ENCODE data around the gene TAOK1.

DNA sequence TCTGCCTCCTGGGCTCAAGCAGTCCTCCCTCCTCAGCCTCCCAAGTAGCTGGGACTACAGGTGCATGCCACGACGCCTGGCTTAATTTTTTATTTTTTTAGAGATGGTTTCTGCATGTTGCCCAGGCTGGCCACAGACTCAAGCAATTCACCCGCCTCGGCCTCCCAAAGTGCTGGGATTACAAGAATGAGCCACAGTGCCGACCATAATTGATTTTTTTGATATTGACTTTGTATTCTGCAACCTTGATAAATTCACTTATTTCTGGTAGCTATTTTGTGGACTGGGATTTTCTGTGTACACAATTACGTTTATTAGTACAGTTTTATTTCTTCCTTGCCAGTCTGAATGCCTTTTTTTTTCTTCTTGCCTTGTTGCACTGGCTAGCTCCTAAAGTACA is 30.0 kb downstream of the TAOK1 start:
- TF ChIP-seq, protein P1, sequence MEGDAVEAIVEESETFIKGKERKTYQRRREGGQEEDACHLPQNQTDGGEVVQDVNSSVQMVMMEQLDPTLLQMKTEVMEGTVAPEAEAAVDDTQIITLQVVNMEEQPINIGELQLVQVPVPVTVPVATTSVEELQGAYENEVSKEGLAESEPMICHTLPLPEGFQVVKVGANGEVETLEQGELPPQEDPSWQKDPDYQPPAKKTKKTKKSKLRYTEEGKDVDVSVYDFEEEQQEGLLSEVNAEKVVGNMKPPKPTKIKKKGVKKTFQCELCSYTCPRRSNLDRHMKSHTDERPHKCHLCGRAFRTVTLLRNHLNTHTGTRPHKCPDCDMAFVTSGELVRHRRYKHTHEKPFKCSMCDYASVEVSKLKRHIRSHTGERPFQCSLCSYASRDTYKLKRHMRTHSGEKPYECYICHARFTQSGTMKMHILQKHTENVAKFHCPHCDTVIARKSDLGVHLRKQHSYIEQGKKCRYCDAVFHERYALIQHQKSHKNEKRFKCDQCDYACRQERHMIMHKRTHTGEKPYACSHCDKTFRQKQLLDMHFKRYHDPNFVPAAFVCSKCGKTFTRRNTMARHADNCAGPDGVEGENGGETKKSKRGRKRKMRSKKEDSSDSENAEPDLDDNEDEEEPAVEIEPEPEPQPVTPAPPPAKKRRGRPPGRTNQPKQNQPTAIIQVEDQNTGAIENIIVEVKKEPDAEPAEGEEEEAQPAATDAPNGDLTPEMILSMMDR (IDR thresholded peaks at IDR 0.05; ENCODE audit: insufficient read depth, low read depth, low read length): no peak
- TF ChIP-seq EZH2 (IDR thresholded peaks at IDR 0.05; ENCODE audit: insufficient read depth, low read length): no peak

All from astrocyte (in vitro differentiated cells and primary cell).